Spleen (tissue), 11 donors: ENCODE measurements around the gene SLC35G6. TPM values are rescaled to one million over a fixed set of nuclear protein-coding genes. Genes with fewer than 3 reads are reported as not detected.

ENCODE experiments used
- DNase-seq: peaks from one replicate; pipeline ENCODE4 v3.0.0-alpha.2; 2020
- H3K27ac ChIP-seq, 8 donors: fragments of 200-600 bp; sonication (generic) in 7 of 8; 1 replicate in 4 of 8; 2 replicates in 4 of 8; pipeline versions ENCODE4 v1.5.0 to v1.8.0; 2016 to 2021; ENCODE audit warnings: inconsistent platforms in 4 of 8, mild to moderate bottlenecking in 4 of 8, moderate library complexity in 1 of 8
- H3K27me3 ChIP-seq, 7 donors: fragments of 200-600 bp; sonication (generic) in 6 of 7; replicated peaks in 1 of 7; 1 replicate in 4 of 7; 2 replicates in 3 of 7; pipeline versions ENCODE4 v1.5.0 to v1.8.0; 2016 to 2021; ENCODE audit warnings: inconsistent platforms in 3 of 7, mild to moderate bottlenecking in 1 of 7
- H3K36me3 ChIP-seq, 6 donors: fragments of 200-600 bp; sonication (generic) in 5 of 6; 1 replicate in 4 of 6; 2 replicates in 2 of 6; pipeline versions ENCODE4 v1.5.0 to v1.8.0; 2016 to 2021; ENCODE audit warnings: inconsistent platforms in 2 of 6
- H3K4me1 ChIP-seq, 6 donors: fragments of 200-600 bp; sonication (generic) in 5 of 6; 1 replicate in 3 of 6; 2 replicates in 3 of 6; pipeline versions ENCODE4 v1.5.0 to v1.8.0; 2016 to 2021; ENCODE audit warnings: inconsistent platforms in 3 of 6
- H3K4me3 ChIP-seq, 8 donors: fragments of 200-600 bp; sonication (generic) in 7 of 8; 1 replicate in 4 of 8; 2 replicates in 4 of 8; pipeline versions ENCODE4 v1.5.0 to v1.8.0; 2016 to 2021; ENCODE audit warnings: inconsistent platforms in 4 of 8, mild to moderate bottlenecking in 4 of 8, moderate library complexity in 2 of 8
- H3K9me3 ChIP-seq, 8 donors: fragments of 200-600 bp; sonication (generic) in 7 of 8; 1 replicate in 4 of 8; 2 replicates in 4 of 8; pipeline versions ENCODE4 v1.5.0 to v1.8.0; 2016 to 2021; ENCODE audit warnings: inconsistent platforms in 4 of 8
- CTCF ChIP-seq, 11 experiments: fragments of 200-600 bp in 7 of 11; fragments of 450-650 bp in 4 of 11; sonication (generic) in 4 of 11; IDR thresholded peaks in 8 of 11; conservative IDR thresholded peaks in 3 of 11; 1 replicate in 7 of 11; 2 replicates in 4 of 11; pipeline versions ENCODE4 v1.4.0 to v1.8.0; 2016 to 2021; ENCODE audit warnings: antibody characterized with exemption in 11 of 11, inconsistent platforms in 4 of 11, mild to moderate bottlenecking in 1 of 11
- POLR2A ChIP-seq, 3 donors: fragments of 450-650 bp; IDR thresholded peaks; one replicate each; pipeline ENCODE4 v1.5.1; 2017; ENCODE audit warnings: antibody characterized with exemption in 3 of 3, mild to moderate bottlenecking in 1 of 3
- POLR2AphosphoS5 ChIP-seq, 3 donors: sonication (generic); formaldehyde crosslinking; IDR thresholded peaks; one replicate each; pipeline ENCODE4 v1.5.1; 2017; ENCODE audit warnings: antibody characterized with exemption in 3 of 3
- WGBS, 5 donors: extraction: QIAGEN DNeasy Blood & Tissue Kit in 3 of 5; methylation state at CpG; one replicate each; pipeline versions ENCODE4 v1.1.5 to v1.1.7; 2013 to 2018; 5-methylcytosine and 5-hydroxymethylcytosine counted together
- intact Hi-C: fragments of 100-400 bp; cut with DNase I; formaldehyde crosslinking; loops from one replicate; pipeline ENCODE4 v1.15.0; 2023; ENCODE audit warnings: low total_unique reads
- polyA plus RNA-seq, 3 donors: library from polyadenylated mRNA; stranded (reverse); fragments of 200-250 nt; gene quantifications; one replicate each; pipeline ENCODE4 v1.2.1, GENCODE V29; 2013
- total RNA-seq, 7 donors: library from RNA; depleted of rRNA in 3 of 7; stranded (reverse); fragments of >200 nt in 3 of 7; fragmentation: NEBNext Ultra II Directional in 4 of 7; extraction: Animal tissue kit (Norgen Biotek cat#: 25700) in 4 of 7; gene quantifications; one replicate each; pipeline versions ENCODE4 v1.1.0 to v1.2.1, GENCODE V29; 2016 to 2021
- donor health status: healthy with polysubstance abuse.
- donor health status: DM: no; HTN: no; CAD: no; lungs with moderate emphysema.
- donor health status: DM: no; HTN: no; CAD: no.
- donor health status: Bipolar disorder and iron deficiency.
- donor health status: healthy.
- donor health status: DM: no; HTN: no; CAD: no.
- donor health status: DM: yes; HTN: yes; CAD: no.

The SLC35G6 gene
- total and polyA plus RNA-seq, 10 donors: 0.13 TPM; not detected in 9

DNA sequence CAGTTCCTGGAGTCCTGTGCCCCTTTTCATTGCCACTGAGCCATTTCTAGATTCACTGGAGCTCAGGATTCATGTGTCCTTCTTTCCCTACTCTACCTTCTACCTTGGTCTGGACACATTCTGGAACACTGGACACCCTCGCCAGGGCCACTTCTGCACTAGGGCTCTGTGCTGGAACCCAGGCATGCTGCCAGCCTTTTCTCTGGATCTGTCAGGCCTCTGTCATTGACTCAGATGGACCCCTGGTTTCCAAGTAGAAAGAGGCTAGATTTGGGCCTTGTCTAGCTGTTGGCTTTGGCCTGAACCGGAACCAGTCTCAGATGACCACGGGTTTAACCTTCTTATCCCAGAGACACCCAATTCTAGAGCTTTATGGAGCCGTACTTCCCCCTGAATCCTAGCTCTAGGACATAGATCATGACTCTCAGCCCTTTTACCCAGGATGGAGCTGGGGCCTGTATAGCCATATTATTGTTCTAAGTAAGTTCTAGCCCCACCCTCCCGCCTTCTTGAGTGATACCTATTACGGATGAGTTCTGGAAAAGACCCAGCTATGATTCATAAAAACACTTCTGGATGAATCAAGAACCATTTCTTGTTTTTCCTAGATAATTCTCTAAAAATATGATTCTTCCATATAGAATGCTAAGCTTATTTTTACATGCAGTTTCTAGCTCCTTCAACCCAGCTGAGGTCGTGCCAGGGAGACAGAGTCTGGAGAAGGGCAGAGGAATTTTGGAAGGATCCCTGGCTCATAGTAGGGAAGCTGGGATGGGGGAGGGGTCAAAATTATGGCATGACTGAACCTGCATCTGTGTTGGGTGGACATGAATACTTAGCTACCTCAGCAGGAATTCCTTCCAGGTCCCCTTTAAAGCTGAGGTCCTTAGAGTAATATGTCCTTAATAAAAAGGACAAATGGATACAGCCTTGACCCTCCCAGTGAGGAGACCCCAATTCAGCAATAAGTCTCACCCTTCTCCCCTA lies 37.5 kb upstream of the SLC35G6 start:
- intact Hi-C loops: no loop called here
- no peaks in the 10 kb centered on the region for H3K36me3 ChIP-seq
- peaks cover 21 to 56% (median 43%) of the 10 kb centered on the region in 6 donors for H3K4me1 ChIP-seq
- TF ChIP-seq CTCF (IDR thresholded peaks at IDR 0.05 in 8 of 11, conservative IDR thresholded peaks at IDR 0.05 in 3 of 11) (no peak), POLR2A (IDR thresholded peaks at IDR 0.05) (no peak), POLR2AphosphoS5 (IDR thresholded peaks at IDR 0.05) (no peak)
- no peak overlapping the region for H3K27ac ChIP-seq
- no peaks in the 10 kb centered on the region for H3K9me3 ChIP-seq
- 75 to 90% (median 86%) methylated on average over 7 of the region's 7 CpGs for WGBS, 5 donors
- H3K27me3 ChIP-seq: peaks cover 0 to 84% (median 46%) of the 10 kb centered on the region in 7 donors
- H3K4me3 ChIP-seq: no peak overlapping the region
- no peak for DNase-seq

DNA sequence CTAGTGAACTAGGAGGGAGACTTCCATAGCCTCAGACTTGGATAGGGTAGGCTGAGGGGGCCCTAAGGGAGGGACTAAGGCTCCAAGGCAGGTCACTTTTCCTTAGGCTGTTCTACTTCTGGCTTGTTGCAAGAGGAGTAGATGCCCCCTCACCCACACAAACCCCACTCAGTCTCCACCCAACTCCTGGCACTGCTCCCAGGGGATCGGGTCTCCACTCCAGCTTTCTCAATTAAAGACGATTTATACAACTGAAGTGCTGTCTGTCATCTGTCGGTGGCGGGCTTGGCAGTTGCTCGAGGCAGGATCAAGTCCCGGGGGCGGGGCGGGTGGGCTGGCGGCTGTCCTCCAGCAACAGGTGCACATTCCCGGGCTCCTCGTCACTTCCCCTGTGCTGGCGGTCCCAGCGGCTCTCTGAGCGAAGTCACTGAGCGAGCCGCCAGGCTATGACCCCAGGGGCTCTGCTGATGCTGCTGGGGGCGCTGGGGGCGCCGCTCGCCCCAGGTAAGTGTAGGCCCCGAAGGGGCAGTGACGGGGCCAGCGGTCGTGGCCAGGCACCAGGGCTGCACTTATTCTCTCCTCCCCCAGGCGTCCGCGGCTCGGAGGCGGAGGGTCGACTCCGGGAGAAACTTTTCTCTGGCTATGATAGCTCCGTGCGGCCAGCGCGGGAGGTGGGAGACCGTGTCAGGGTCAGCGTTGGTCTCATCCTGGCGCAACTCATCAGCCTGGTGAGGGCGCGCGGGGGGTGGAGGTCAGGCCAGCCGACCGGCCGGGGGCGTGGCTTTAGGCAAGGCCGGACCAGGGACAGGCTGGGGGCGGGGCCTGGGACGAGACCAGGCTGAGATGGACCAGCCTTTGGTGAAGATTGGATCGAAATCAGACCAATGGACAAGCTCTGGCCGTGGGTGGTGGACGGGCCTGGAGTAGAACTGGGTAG lies 36.3 kb upstream of the SLC35G6 start, which contains the start of gene CHRNB1:
Gene CHRNB1 (plus strand): TSS at position 380 of the 937 bp plus-strand sequence. CDS start 67 bp downstream, at position 447.
- DNase-seq: peak; percentile 92
- intact Hi-C loops: no loop called here
- WGBS, 5 donors: 2 to 5% (median 4%) methylated on average over 15 to 51 of the region's 51 CpGs

DNA sequence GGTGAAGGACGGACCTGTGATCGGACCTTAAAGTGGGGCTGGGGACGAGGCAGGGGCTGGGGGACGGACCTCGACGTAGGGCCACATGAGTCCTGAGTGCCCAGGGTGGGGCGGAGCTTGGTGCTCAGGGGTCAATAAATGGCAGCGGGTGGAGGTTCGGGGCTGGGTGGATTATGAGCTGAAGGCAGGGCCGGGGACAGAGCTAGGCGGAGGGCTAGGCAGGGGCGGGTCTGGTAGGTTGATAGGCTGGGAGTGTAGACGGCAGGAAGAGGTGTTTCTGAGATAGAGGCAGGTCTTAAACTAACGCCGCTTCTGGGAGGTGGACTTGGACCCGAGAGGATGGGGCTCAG lies 35.7 kb upstream of the SLC35G6 start:
- no peaks in the 10 kb centered on the region for H3K9me3 ChIP-seq
- intact Hi-C loops: no loop called here
- H3K27ac ChIP-seq: peak overlapping the region in 4 of 8 donors; percentile 23 to 58 (median 44)
- H3K36me3 ChIP-seq: no peaks in the 10 kb centered on the region
- no peak for DNase-seq
- H3K4me3 ChIP-seq: peak overlapping the region in 7 of 8 donors; percentile 18 to 67 (median 38)
- TF ChIP-seq POLR2AphosphoS5 (IDR thresholded peaks at IDR 0.05): no peak
- no peak for TF ChIP-seq POLR2A (IDR thresholded peaks at IDR 0.05)
- TF ChIP-seq CTCF (IDR thresholded peaks at IDR 0.05 in 8 of 11, conservative IDR thresholded peaks at IDR 0.05 in 3 of 11): no peak
- WGBS, 5 donors: 1 to 7% (median 4%) methylated on average over 16 of the region's 16 CpGs
- H3K4me1 ChIP-seq: peaks cover 7 to 38% (median 25%) of the 10 kb centered on the region in 6 donors
- H3K27me3 ChIP-seq: peaks cover 0 to 66% (median 28%) of the 10 kb centered on the region in 7 donors

More for the DNA sequence above, 36.3 kb upstream of the SLC35G6 start, which contains the start of gene CHRNB1:
- peak within 1 kb of the TSS; percentile 8 to 67 (median 38) for H3K4me3 ChIP-seq
- peaks cover 12 to 45% (median 32%) of the 10 kb centered on the region in 6 donors for H3K4me1 ChIP-seq
- H3K27me3 ChIP-seq: peaks cover 0 to 72% (median 35%) of the 10 kb centered on the region in 7 donors
- no peaks in the 10 kb centered on the region for H3K36me3 ChIP-seq
- TF ChIP-seq POLR2AphosphoS5 (IDR thresholded peaks at IDR 0.05) (peak; percentile 40 to 79 (median 75)), CTCF (IDR thresholded peaks at IDR 0.05 in 8 of 11, conservative IDR thresholded peaks at IDR 0.05 in 3 of 11) (peak in 1 of 11 experiments; percentile 21), POLR2A (IDR thresholded peaks at IDR 0.05) (no peak)
- H3K9me3 ChIP-seq: no peaks in the 10 kb centered on the region
- peak within 1 kb of the TSS in 5 of 8 donors; percentile 23 to 58 (median 37) for H3K27ac ChIP-seq
